Panc1 (cell line): ENCODE measurements around the gene TSC22D1. TPM values are rescaled to one million over a fixed set of nuclear protein-coding genes. Genes with fewer than 3 reads are reported as not detected.

Source experiments
- ATAC-seq: fragments of 200-7000 bp; cut with Tn5 transposase; 2 replicates; pipeline ENCODE4 v1.9.1; 2020; ENCODE audit warnings: mild to moderate bottlenecking, moderate library complexity
- BruUV-seq: library from RNA; stranded (reverse); fragments of 400-500 nt; replicated peaks from 2 replicates; lab custom pipeline; 2021; lab: Mats Ljungman, UMichigan
- CTCF ChIA-PET: fragments of 300-600 bp; sonication (Branson Sonifier 250); formaldehyde crosslinking; loops from one replicate; lab custom pipeline; 2022; ENCODE audit warnings: antibody characterized with exemption; lab: Charles Lee
- POLR2A ChIA-PET: fragments of 300-600 bp; sonication (Branson Sonifier 250); formaldehyde crosslinking; loops from one replicate; lab custom pipeline; 2022; ENCODE audit warnings: antibody characterized with exemption; lab: Charles Lee
- DNase-seq: peaks from one replicate; pipeline ENCODE4 v3.0.0-alpha.2; 2010; ENCODE audit warnings: low read depth, low spot score
- H3K27ac ChIP-seq: 2 replicates; pipeline ENCODE4 v1.5.1; 2011; ENCODE audit warnings: mild to moderate bottlenecking, low read length, inconsistent platforms
- H3K27me3 ChIP-seq: fragments of 200-500 bp; sonication (Bioruptor generic); 2 replicates; pipeline ENCODE4 v1.6.0; 2014; ENCODE audit warnings: low read length, inconsistent platforms; ENCODE audit not compliant: control insufficient read depth, insufficient read depth
- H3K36me3 ChIP-seq: fragments of 200-500 bp; sonication (Bioruptor generic); 2 replicates; pipeline ENCODE4 v1.5.1; 2014; ENCODE audit warnings: inconsistent platforms, mild to moderate bottlenecking, low read length, moderate library complexity; ENCODE audit not compliant: control insufficient read depth, insufficient read depth
- H3K4me1 ChIP-seq: 2 replicates; pipeline ENCODE4 v1.5.1; 2011; ENCODE audit warnings: inconsistent platforms, mild to moderate bottlenecking, low read length, moderate library complexity; ENCODE audit not compliant: control insufficient read depth, insufficient read depth
- H3K4me3 ChIP-seq, 2 experiments: 2 replicates each; pipeline ENCODE4 v1.5.1; 2011 to 2012; ENCODE audit warnings: low read depth in 2 of 2, low read length in 2 of 2, mild to moderate bottlenecking in 2 of 2, inconsistent platforms in 1 of 2, moderate library complexity in 1 of 2
- H3K9me3 ChIP-seq: fragments of 200-500 bp; sonication (Bioruptor generic); 2 replicates; pipeline ENCODE4 v1.5.1; 2014; ENCODE audit warnings: low read depth, mild to moderate bottlenecking, inconsistent platforms, low read length, moderate library complexity; ENCODE audit not compliant: control insufficient read depth, insufficient read depth
- CTCF ChIP-seq: fragments of 450-650 bp; IDR thresholded peaks from 2 replicates; pipeline ENCODE4 v1.5.1; 2017; ENCODE audit warnings: mild to moderate bottlenecking
- POLR2AphosphoS5 ChIP-seq: IDR thresholded peaks from 2 replicates; pipeline ENCODE4 v1.6.1; 2012; ENCODE audit warnings: mild to moderate bottlenecking, low read depth, low read length, moderate library complexity
- REST ChIP-seq, 2 experiments: IDR thresholded peaks; 2 replicates each; pipeline ENCODE4 v1.6.1; 2011 to 2012; ENCODE audit warnings: low read depth in 2 of 2, control low read depth in 1 of 2, low read length in 1 of 2, mild to moderate bottlenecking in 1 of 2, moderate library complexity in 1 of 2; ENCODE audit not compliant: insufficient read depth in 1 of 2
- SIN3A ChIP-seq: IDR thresholded peaks from 2 replicates; pipeline ENCODE4 v1.6.1; 2012; ENCODE audit warnings: low read depth, mild to moderate bottlenecking, low read length, moderate library complexity, borderline replicate concordance; ENCODE audit not compliant: insufficient read depth
- TCF7L2 ChIP-seq: IDR thresholded peaks from 2 replicates; pipeline ENCODE4 v1.6.1; 2011; ENCODE audit warnings: mild to moderate bottlenecking, low read depth, low read length, inconsistent platforms
- in situ Hi-C: cut with HindIII; loops from 2 replicates; pipeline ENCODE4 v1.10.0; 2016; ENCODE audit warnings: low sequenced_read_pairs, low pct_unique_long_range_greater_than_20kb
- intact Hi-C: fragments of 100-400 bp; cut with micrococcal nuclease; formaldehyde crosslinking; loops from one replicate; pipeline ENCODE4 v1.10.0; 2022; ENCODE audit not compliant: unreplicated experiment
- total RNA-seq: library from RNA; stranded (reverse); gene quantifications from one replicate; pipeline ENCODE4 v1.2.1, GENCODE V29; 2021; ENCODE audit not compliant: unreplicated experiment

TSC22D1 gene
- total RNA-seq, 1 experiment from 2014 or later = 31.8 TPM

- H3K9me3 ChIP-seq = no peaks in the 10 kb centered on the region
Observed at GRCh38 chr13:44506719-44507118, 69.4 kb downstream of the TSC22D1 start.

GRCh38 chr13:44506251-44506650, 69.9 kb downstream of the TSC22D1 start:
- Histone ChIP-seq H3K27ac (no peak overlapping the region), H3K27me3 (no peaks in the 10 kb centered on the region), H3K36me3 (no peaks in the 10 kb centered on the region), H3K4me1 (no peaks in the 10 kb centered on the region), H3K9me3 (no peaks in the 10 kb centered on the region), H3K4me3 (no peak overlapping the region)
- TF ChIP-seq REST (IDR thresholded peaks at IDR 0.05; ENCODE audit: insufficient read depth in 1 of 2, low read depth in 2 of 2, low read length in 1 of 2) (no peak), SIN3A (no peak), POLR2AphosphoS5 (no peak), TCF7L2 (no peak), CTCF (no peak)
- DNase-seq (no peak), ATAC-seq (no peak)
- in situ Hi-C loops (no loop called here), intact Hi-C loops (no loop called here)
- POLR2A ChIA-PET = no interaction called here
- CTCF ChIA-PET = no interaction called here
- no TSS peak for BruUV-seq

More at GRCh38 chr13:44506719-44507118, 69.4 kb downstream of the TSC22D1 start:
- CTCF ChIA-PET = no interaction called here
- POLR2A ChIA-PET = no interaction called here
- ATAC-seq (no peak), DNase-seq (no peak)
- intact Hi-C loops = no loop called here
- in situ Hi-C loops = no loop called here
- H3K27ac ChIP-seq = no peak overlapping the region
- no TSS peak for BruUV-seq
- TF ChIP-seq TCF7L2 = no peak
- no peak for TF ChIP-seq CTCF
- TF ChIP-seq POLR2AphosphoS5 = no peak
- H3K36me3 ChIP-seq = no peaks in the 10 kb centered on the region
- H3K27me3 ChIP-seq = no peaks in the 10 kb centered on the region
- no peak overlapping the region for H3K4me3 ChIP-seq
- no peaks in the 10 kb centered on the region for H3K4me1 ChIP-seq
